LNCaP clone FGC (cell line): ENCODE data around the gene TET3.

Experiments used
- DNase-seq: peaks from one replicate; pipeline ENCODE4 v3.0.0-alpha.2; 2011; ENCODE audit warnings: low read depth
- H3K4me3 ChIP-seq: 2 replicates; pipeline ENCODE4 v1.5.1; 2011; ENCODE audit warnings: mild to moderate bottlenecking, low read depth, low read length, control low read depth
- TF ChIP-seq, protein P1 (sequence below): IDR thresholded peaks from 2 replicates; pipeline ENCODE4 v1.5.1; 2012; ENCODE audit warnings: mild to moderate bottlenecking; ENCODE audit not compliant: control insufficient read depth, insufficient read depth; ENCODE audit errors: extremely low read depth

TET3 gene

DNA sequence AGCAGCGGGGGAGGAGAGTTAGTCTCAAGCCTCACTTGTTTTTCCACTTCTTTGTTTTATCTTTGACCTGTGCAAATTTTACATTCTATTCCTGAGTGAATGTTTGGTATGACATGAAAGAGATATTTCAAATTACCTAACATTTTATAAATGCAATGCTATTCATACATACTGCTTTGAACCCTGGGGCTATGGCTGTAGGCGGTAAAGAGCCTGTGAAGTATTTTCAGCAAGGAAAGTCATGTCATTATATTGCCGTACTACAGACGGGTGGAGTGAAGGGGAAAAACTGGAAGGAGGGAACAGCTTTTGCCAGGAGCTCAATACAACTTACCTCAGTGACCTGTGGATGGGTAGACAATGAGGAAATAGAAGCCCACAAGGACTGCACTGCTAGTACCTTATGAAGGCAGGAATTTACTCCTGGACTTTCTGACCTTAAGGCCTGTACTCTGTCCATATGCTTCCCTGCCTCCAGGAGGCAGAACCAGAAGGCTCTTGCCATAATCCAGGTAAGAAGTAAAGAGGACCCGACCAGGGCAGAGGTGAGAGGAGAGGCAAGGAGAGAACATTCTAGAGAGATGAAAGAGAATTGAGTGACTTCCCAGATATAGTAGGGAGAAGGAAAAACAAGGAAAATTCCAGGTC is 28.4 kb upstream of the TET3 start:
- no peak for DNase-seq
- TF ChIP-seq, protein P1, sequence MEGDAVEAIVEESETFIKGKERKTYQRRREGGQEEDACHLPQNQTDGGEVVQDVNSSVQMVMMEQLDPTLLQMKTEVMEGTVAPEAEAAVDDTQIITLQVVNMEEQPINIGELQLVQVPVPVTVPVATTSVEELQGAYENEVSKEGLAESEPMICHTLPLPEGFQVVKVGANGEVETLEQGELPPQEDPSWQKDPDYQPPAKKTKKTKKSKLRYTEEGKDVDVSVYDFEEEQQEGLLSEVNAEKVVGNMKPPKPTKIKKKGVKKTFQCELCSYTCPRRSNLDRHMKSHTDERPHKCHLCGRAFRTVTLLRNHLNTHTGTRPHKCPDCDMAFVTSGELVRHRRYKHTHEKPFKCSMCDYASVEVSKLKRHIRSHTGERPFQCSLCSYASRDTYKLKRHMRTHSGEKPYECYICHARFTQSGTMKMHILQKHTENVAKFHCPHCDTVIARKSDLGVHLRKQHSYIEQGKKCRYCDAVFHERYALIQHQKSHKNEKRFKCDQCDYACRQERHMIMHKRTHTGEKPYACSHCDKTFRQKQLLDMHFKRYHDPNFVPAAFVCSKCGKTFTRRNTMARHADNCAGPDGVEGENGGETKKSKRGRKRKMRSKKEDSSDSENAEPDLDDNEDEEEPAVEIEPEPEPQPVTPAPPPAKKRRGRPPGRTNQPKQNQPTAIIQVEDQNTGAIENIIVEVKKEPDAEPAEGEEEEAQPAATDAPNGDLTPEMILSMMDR = no peak
- no peak overlapping the region for H3K4me3 ChIP-seq

DNA sequence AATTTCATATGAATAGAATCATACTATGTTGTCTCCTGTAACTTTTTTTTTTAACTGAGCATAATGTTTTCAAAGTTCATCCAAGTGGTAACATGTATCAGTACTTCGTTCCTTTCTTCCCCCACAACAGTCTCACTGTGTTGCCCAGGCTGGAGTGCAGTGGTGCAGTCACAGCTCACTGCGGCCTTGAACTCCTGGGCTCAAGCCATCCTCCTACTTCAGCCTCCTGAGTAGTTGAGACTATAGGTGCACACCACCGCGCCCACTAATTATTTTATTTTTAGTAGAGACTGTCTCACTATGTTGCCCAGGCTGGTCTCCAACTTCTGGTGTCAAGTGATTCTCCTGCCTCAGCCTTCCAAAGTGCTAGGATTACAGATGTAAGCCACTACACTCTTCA is 23.4 kb upstream of the TET3 start:
- no peak for DNase-seq
- TF ChIP-seq, protein P1 = no peak
- no peak overlapping the region for H3K4me3 ChIP-seq

- DNase-seq = no peak
- no peak overlapping the region for H3K4me3 ChIP-seq
These were observed 22.7 kb upstream of the TET3 start for GRCh38 chr2:73961823-73962615.

GRCh38 chr2:73962798-73963197 is 21.9 kb upstream of the TET3 start:
- H3K4me3 ChIP-seq = no peak overlapping the region
- TF ChIP-seq, protein P1 = no peak
- DNase-seq = no peak

More at GRCh38 chr2:73961823-73962615, 22.7 kb upstream of the TET3 start:
- TF ChIP-seq, protein P1 = no peak

GRCh38 chr2:73963385-73964120 is 21.2 kb upstream of the TET3 start:
- H3K4me3 ChIP-seq = no peak overlapping the region
- TF ChIP-seq, protein P1 = no peak
- DNase-seq = no peak

DNA sequence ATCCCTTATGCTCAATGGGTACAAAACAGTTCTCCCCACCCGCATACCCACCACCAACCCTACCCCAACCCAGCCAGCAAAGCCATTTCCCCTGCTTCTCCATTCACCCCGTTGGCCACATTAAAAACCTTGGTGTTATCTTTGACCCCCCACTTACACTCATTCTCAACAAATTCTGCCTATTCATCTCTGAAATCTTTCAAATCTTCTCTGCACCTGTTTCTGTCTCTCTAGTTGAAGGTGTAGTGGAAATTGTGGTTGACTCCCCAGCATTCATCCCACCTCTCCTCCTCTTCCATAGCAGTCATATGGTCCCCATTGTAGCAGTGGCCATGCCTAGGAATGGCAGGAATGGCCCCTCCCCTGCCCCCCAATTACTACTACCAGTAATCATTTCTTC is 20.5 kb upstream of the TET3 start:
- no peak for DNase-seq
- H3K4me3 ChIP-seq = no peak overlapping the region
- TF ChIP-seq, protein P1 = no peak
